ENCODE results near the gene FADS2. TPM values are rescaled to one million over a fixed set of nuclear protein-coding genes. Genes with fewer than 3 reads are reported as not detected.

The FADS2 gene
- total and polyA plus RNA-seq, 4 donors: 44.5 to 165 (median 78.8) TPM

GRCh38 chr11:61853698-61854169, 25.6 kb downstream of the FADS2 start:
- peak in 2 of 3 donors; percentile 51 to 56 for DNase-seq
- no peak for ATAC-seq (ENCODE audit: insufficient read depth, low FRiP score)
- WGBS, 2 donors: 66 to 81% methylated on average over 13 of the region's 13 CpGs

GRCh38 chr11:61854206-61854895, 26.3 kb downstream of the FADS2 start:
- no peaks in the 10 kb centered on the region for H3K9me3 ChIP-seq (ENCODE audit: control insufficient read depth in 4 of 4, insufficient read depth in 3 of 4, low read length in 3 of 4)
- DNase-seq: no peak
- TF ChIP-seq CTCF (IDR thresholded peaks at IDR 0.05; ENCODE audit: control extremely low read depth, extremely low read depth): no peak
- H3K27ac ChIP-seq (ENCODE audit: low read depth in 1 of 2, low read length in 1 of 2): no peak overlapping the region
- no peak overlapping the region for H3K9ac ChIP-seq (ENCODE audit: insufficient read depth in 1 of 2, low read length in 2 of 2)
- no peaks in the 10 kb centered on the region for H3K27me3 ChIP-seq (ENCODE audit: control insufficient read depth in 3 of 3, insufficient read depth in 3 of 3, low read length in 2 of 3)
- peaks cover 0 to 3% (median 0%) of the 10 kb centered on the region in 5 donors for H3K4me1 ChIP-seq (ENCODE audit: control insufficient read depth in 5 of 5, insufficient read depth in 5 of 5, low read length in 5 of 5)
- H3K36me3 ChIP-seq (ENCODE audit: control insufficient read depth in 4 of 4, insufficient read depth in 4 of 4, low read length in 4 of 4): peaks cover 0 to 38% (median 8%) of the 10 kb centered on the region in 4 donors
- no peak overlapping the region for H3K4me3 ChIP-seq
- ATAC-seq (ENCODE audit: insufficient read depth, low FRiP score): no peak
- 95% methylated on average over 17 of the region's 17 CpGs for WGBS, 2 donors

More at GRCh38 chr11:61853698-61854169, 25.6 kb downstream of the FADS2 start:
- peaks cover 0 to 3% (median 0%) of the 10 kb centered on the region in 5 donors for H3K4me1 ChIP-seq (ENCODE audit: control insufficient read depth in 5 of 5, insufficient read depth in 5 of 5, low read length in 5 of 5)
- no peaks in the 10 kb centered on the region for H3K9me3 ChIP-seq (ENCODE audit: control insufficient read depth in 4 of 4, insufficient read depth in 3 of 4, low read length in 3 of 4)
- TF ChIP-seq CTCF (IDR thresholded peaks at IDR 0.05; ENCODE audit: control extremely low read depth, extremely low read depth): no peak
- peaks cover 0 to 38% (median 9%) of the 10 kb centered on the region in 4 donors for H3K36me3 ChIP-seq (ENCODE audit: control insufficient read depth in 4 of 4, insufficient read depth in 4 of 4, low read length in 4 of 4)
- no peak overlapping the region for H3K9ac ChIP-seq (ENCODE audit: insufficient read depth in 1 of 2, low read length in 2 of 2)
- H3K27ac ChIP-seq (ENCODE audit: low read depth in 1 of 2, low read length in 1 of 2): no peak overlapping the region
- H3K27me3 ChIP-seq (ENCODE audit: control insufficient read depth in 3 of 3, insufficient read depth in 3 of 3, low read length in 2 of 3): no peaks in the 10 kb centered on the region
- H3K4me3 ChIP-seq: no peak overlapping the region

GRCh38 chr11:61854966-61855714, 27.0 kb downstream of the FADS2 start:
- Histone ChIP-seq H3K9ac (ENCODE audit: insufficient read depth in 1 of 2, low read length in 2 of 2) (no peak overlapping the region), H3K4me1 (ENCODE audit: control insufficient read depth in 5 of 5, insufficient read depth in 5 of 5, low read length in 5 of 5) (peaks cover 0 to 3% (median 0%) of the 10 kb centered on the region in 5 donors), H3K9me3 (ENCODE audit: control insufficient read depth in 4 of 4, insufficient read depth in 3 of 4, low read length in 3 of 4) (no peaks in the 10 kb centered on the region), H3K4me3 (no peak overlapping the region), H3K27ac (ENCODE audit: low read depth in 1 of 2, low read length in 1 of 2) (no peak overlapping the region), H3K36me3 (ENCODE audit: control insufficient read depth in 4 of 4, insufficient read depth in 4 of 4, low read length in 4 of 4) (peaks cover 0 to 40% (median 6%) of the 10 kb centered on the region in 4 donors), H3K27me3 (ENCODE audit: control insufficient read depth in 3 of 3, insufficient read depth in 3 of 3, low read length in 2 of 3) (no peaks in the 10 kb centered on the region)
- no peak for TF ChIP-seq CTCF (IDR thresholded peaks at IDR 0.05; ENCODE audit: control extremely low read depth, extremely low read depth)
- DNase-seq (no peak), ATAC-seq (ENCODE audit: insufficient read depth, low FRiP score) (no peak)
- WGBS, 2 donors: 91 to 98% methylated on average over 14 of the region's 14 CpGs
